ENCODE results near the gene SNX32.

DNA sequence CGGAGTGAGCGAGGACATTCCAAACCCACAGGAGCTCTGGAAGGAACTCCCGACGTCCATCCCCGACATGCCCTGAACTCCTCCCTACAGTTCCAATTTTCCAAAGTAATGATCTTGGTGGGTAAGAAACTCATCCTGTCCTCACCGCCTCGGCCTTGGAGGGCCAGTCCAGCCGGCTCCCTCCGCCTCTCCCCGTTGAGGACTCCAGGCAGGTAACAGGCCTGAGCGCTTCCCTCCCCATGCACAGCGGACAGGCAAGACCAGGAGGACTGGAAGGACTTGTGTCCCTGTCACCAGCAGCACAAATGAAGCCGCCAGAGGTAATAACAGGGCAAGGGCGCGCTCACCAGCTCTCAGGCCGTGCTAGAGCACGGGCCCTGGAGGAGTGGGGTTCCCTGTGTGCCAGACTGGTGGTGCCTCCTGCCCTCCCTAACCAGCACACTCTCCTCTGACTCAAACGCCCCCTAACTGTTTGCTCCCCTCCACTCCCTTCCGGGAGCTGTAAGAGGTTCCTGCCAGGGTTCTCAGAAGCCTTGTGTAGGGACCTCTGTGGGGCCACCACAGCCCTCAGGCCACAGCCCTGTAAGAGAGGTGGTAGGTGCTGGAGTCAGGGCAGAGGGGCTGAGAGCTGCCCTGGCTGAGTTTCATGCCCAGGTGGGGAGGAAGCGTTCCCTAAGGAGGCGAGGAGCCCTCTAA, 29.8 kb upstream of the SNX32 start:
- TF ChIP-seq, protein P1, sequence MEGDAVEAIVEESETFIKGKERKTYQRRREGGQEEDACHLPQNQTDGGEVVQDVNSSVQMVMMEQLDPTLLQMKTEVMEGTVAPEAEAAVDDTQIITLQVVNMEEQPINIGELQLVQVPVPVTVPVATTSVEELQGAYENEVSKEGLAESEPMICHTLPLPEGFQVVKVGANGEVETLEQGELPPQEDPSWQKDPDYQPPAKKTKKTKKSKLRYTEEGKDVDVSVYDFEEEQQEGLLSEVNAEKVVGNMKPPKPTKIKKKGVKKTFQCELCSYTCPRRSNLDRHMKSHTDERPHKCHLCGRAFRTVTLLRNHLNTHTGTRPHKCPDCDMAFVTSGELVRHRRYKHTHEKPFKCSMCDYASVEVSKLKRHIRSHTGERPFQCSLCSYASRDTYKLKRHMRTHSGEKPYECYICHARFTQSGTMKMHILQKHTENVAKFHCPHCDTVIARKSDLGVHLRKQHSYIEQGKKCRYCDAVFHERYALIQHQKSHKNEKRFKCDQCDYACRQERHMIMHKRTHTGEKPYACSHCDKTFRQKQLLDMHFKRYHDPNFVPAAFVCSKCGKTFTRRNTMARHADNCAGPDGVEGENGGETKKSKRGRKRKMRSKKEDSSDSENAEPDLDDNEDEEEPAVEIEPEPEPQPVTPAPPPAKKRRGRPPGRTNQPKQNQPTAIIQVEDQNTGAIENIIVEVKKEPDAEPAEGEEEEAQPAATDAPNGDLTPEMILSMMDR (IDR thresholded peaks at IDR 0.05; ENCODE audit: insufficient read depth, low read length, poor library complexity, severe bottlenecking), result no peak
- TF ChIP-seq EZH2phosphoT487 (conservative IDR thresholded peaks at IDR 0.05; ENCODE audit: low read length), result no peak

All from SU-DHL-6 (cell line).